Measurements from ENCODE around the gene SYT1.

SYT1 gene

GRCh38 chr12:79408689-79409088, 544.1 kb downstream of the SYT1 start:
- H3K36me3 ChIP-seq (ENCODE audit: control insufficient read depth in 2 of 2, insufficient read depth in 1 of 2, low read length in 2 of 2) = no peaks in the 10 kb centered on the region
- no peak overlapping the region for H3K27ac ChIP-seq (ENCODE audit: extremely low read depth, low read depth, low read length)
- H3K4me3 ChIP-seq (ENCODE audit: low read depth, low read length) = no peak overlapping the region
- no peaks in the 10 kb centered on the region for H3K4me1 ChIP-seq (ENCODE audit: control insufficient read depth, insufficient read depth, low read length)
- CTCF ChIA-PET = interaction anchor here (0.6 to 2.7 kb wide), 10 partner anchors 10 to 867 kb away, joined by 3 to 8 read pairs (median 4); no protein-coding TSS in a partner anchor
- POLR2A ChIA-PET = no interaction called here
- no peaks in the 10 kb centered on the region for H3K9me3 ChIP-seq (ENCODE audit: control insufficient read depth, insufficient read depth, low read depth, low read length)
- TF ChIP-seq SP7 (tag by site-specific recombination; IDR thresholded peaks at IDR 0.05) = peak; percentile 65
- TF ChIP-seq ZNF670 (tag by site-specific recombination; IDR thresholded peaks at IDR 0.05; ENCODE audit: low read depth) = no peak
- TF ChIP-seq ZSCAN18 (tag by site-specific recombination; IDR thresholded peaks at IDR 0.05) = no peak

GRCh38 chr12:79409562-79409961, 545.0 kb downstream of the SYT1 start:
- CTCF ChIA-PET = interaction anchor here (1.2 to 1.8 kb wide), 2 partner anchors 10 to 20 kb away, joined by 4 to 8 read pairs; no protein-coding TSS in a partner anchor
- no peaks in the 10 kb centered on the region for H3K4me1 ChIP-seq (ENCODE audit: control insufficient read depth, insufficient read depth, low read length)
- TF ChIP-seq ZNF292 (tag by site-specific recombination; IDR thresholded peaks at IDR 0.05; ENCODE audit: borderline replicate concordance, low read depth) = no peak
- TF ChIP-seq ZNF449 (tag by site-specific recombination; IDR thresholded peaks at IDR 0.05) = no peak
- no peak for TF ChIP-seq FEZF1 (tag by site-specific recombination; IDR thresholded peaks at IDR 0.05)
- no peak for TF ChIP-seq ZNF223 (tag by site-specific recombination; IDR thresholded peaks at IDR 0.05)
- TF ChIP-seq ZBTB7A (tag by site-specific recombination; IDR thresholded peaks at IDR 0.05; ENCODE audit: low read depth) = no peak
- no peak for TF ChIP-seq RBAK (tag by site-specific recombination; IDR thresholded peaks at IDR 0.05)
- no peak for TF ChIP-seq HOXC10 (CRISPR knock-in tag; IDR thresholded peaks at IDR 0.05)
- TF ChIP-seq ZBTB10 (tag by site-specific recombination; IDR thresholded peaks at IDR 0.05) = no peak
- TF ChIP-seq ZSCAN4 (tag by site-specific recombination; IDR thresholded peaks at IDR 0.05) = no peak
- TF ChIP-seq ZNF843 (tag by site-specific recombination; IDR thresholded peaks at IDR 0.05) = no peak
- TF ChIP-seq ZNF654 (tag by site-specific recombination; IDR thresholded peaks at IDR 0.05; ENCODE audit: low read depth) = no peak
- TF ChIP-seq ZNF239 (tag by site-specific recombination; IDR thresholded peaks at IDR 0.05) = no peak
- H3K4me3 ChIP-seq (ENCODE audit: low read depth, low read length) = no peak overlapping the region
- no peaks in the 10 kb centered on the region for H3K9me3 ChIP-seq (ENCODE audit: control insufficient read depth, insufficient read depth, low read depth, low read length)
- POLR2A ChIA-PET = no interaction called here
- no peaks in the 10 kb centered on the region for H3K36me3 ChIP-seq (ENCODE audit: control insufficient read depth in 2 of 2, insufficient read depth in 1 of 2, low read length in 2 of 2)
- H3K27ac ChIP-seq (ENCODE audit: extremely low read depth, low read depth, low read length) = no peak overlapping the region

- Histone ChIP-seq H3K4me1 (ENCODE audit: control insufficient read depth, insufficient read depth, low read length) (0 out of 2 replicates have a peak, but pooled peaks cover 2% of the 10 kb centered on the region), H3K9me3 (ENCODE audit: control insufficient read depth, insufficient read depth, low read depth, low read length) (no peaks in the 10 kb centered on the region), H3K4me3 (ENCODE audit: low read depth, low read length) (no peak overlapping the region), H3K27ac (ENCODE audit: extremely low read depth, low read depth, low read length) (no peak overlapping the region), H3K36me3 (ENCODE audit: control insufficient read depth in 2 of 2, insufficient read depth in 1 of 2, low read length in 2 of 2) (no peaks in the 10 kb centered on the region)
- POLR2A ChIA-PET = no interaction called here
- CTCF ChIA-PET = interaction anchor here (1.6 kb wide), 1 partner anchor 9 kb away, joined by 8 read pairs; no protein-coding TSS in a partner anchor
- no peak for TF ChIP-seq GLI2 (tag by site-specific recombination; IDR thresholded peaks at IDR 0.05; ENCODE audit: borderline replicate concordance, low read depth)
- TF ChIP-seq REPIN1 (tag by site-specific recombination; IDR thresholded peaks at IDR 0.05; ENCODE audit: low read depth) = no peak
- TF ChIP-seq FEZF1 (tag by site-specific recombination; IDR thresholded peaks at IDR 0.05) = no peak
- no peak for TF ChIP-seq ZNF571 (tag by site-specific recombination; IDR thresholded peaks at IDR 0.05)
- TF ChIP-seq ZNF555 (tag by site-specific recombination; conservative IDR thresholded peaks at IDR 0.05) = no peak
- TF ChIP-seq ZNF391 (tag by site-specific recombination; IDR thresholded peaks at IDR 0.05; ENCODE audit: borderline replicate concordance, low read depth) = no peak
- no peak for TF ChIP-seq SCRT2 (tag by site-specific recombination; IDR thresholded peaks at IDR 0.05)
- TF ChIP-seq ZNF23 (tag by site-specific recombination; IDR thresholded peaks at IDR 0.05; ENCODE audit: borderline replicate concordance) = no peak
- no peak for TF ChIP-seq ZNF140 (tag by site-specific recombination; IDR thresholded peaks at IDR 0.05)
- no peak for TF ChIP-seq HOXD13 (CRISPR knock-in tag; IDR thresholded peaks at IDR 0.05; ENCODE audit: borderline replicate concordance)
- no peak for TF ChIP-seq ZNF311 (tag by site-specific recombination; IDR thresholded peaks at IDR 0.05; ENCODE audit: borderline replicate concordance)
- no peak for TF ChIP-seq ZNF658 (tag by site-specific recombination; IDR thresholded peaks at IDR 0.05)
Measured at GRCh38 chr12:79411791-79412190, 547.2 kb downstream of the SYT1 start.

Measured in HEK293 (cell line).